HG03565 (cell line): ENCODE measurements around the gene GRID1.

ENCODE experiments used
- ATAC-seq: cut with Tn5 transposase; IDR thresholded peaks from one replicate; pipeline ENCODE4 v1.9.1; 2021; ENCODE audit warnings: mild to moderate bottlenecking, moderate library complexity; ENCODE audit not compliant: unreplicated experiment

Gene GRID1

GRCh38 chr10:85615556-85615955, 751.0 kb downstream of the GRID1 start:
- no peak for ATAC-seq

- ATAC-seq: no peak
Observed at GRCh38 chr10:85614981-85615380, 751.6 kb downstream of the GRID1 start.

- no peak for ATAC-seq
Observed at GRCh38 chr10:85614566-85614965, 752.0 kb downstream of the GRID1 start.

DNA sequence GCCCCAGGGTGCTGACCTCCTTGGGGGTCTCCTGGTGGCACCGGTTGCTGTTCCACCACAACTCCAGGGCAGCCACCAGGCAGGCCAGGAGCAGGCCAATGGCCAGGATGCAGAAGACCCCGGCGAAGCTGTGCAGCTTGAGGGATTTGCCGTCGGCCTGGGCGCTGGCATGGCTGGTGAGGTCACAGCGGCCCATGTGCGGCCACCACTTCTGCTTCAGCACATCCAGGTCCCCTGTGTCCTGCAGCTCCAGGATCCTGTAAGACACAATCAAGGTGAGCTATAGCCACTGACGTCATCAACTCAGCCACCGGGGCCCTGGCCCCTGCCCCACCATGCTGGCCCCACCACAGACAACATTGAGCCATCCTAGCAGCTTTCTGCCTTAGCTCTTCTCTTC, 753.2 kb downstream of the GRID1 start:
- ATAC-seq: no peak

- peak; percentile 34 for ATAC-seq
Observed at GRCh38 chr10:85612833-85613232, 753.8 kb downstream of the GRID1 start.

GRCh38 chr10:85612378-85612775, 754.2 kb downstream of the GRID1 start:
- peak; percentile 93 for ATAC-seq

- ATAC-seq: no peak
Observed at GRCh38 chr10:85611746-85612377, 754.7 kb downstream of the GRID1 start.

- no peak for ATAC-seq
Observed at GRCh38 chr10:85611093-85611740, 755.4 kb downstream of the GRID1 start.

GRCh38 chr10:85610381-85611092, 756.1 kb downstream of the GRID1 start:
- ATAC-seq: no peak

- ATAC-seq: no peak
Observed at GRCh38 chr10:85609509-85609908, 757.1 kb downstream of the GRID1 start.

GRCh38 chr10:85608706-85609105, 757.9 kb downstream of the GRID1 start:
- no peak for ATAC-seq

DNA sequence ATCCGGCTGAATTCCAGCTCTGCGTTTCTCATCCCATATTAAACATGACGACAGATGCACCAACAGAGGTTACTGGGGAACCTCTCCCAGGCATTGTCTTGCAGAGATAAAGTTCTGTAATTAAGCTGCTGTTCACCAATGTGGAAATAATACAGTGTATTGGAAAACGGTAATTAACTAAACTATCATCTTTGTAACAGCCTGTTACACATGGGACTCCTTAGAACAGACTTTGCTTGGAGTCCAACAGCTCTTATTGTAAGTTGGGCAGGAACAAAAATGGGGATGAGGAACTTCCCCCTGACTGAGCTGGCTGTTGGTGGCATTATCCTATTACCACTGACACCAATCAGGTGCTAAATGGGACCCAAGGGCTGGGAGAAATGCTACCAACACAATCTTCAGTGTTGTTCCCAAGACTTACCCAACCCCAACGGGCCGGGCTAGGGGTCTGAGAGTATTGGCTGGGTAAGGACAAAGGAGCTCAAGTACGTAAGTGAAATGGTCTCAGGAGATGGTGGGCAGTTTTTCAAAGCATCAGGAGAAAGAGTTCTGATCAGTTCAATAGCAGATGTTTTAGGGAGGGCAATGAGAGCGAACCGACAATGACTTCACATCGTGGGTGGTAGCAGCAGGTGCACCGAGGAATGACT, 759.4 kb downstream of the GRID1 start:
- no peak for ATAC-seq

DNA sequence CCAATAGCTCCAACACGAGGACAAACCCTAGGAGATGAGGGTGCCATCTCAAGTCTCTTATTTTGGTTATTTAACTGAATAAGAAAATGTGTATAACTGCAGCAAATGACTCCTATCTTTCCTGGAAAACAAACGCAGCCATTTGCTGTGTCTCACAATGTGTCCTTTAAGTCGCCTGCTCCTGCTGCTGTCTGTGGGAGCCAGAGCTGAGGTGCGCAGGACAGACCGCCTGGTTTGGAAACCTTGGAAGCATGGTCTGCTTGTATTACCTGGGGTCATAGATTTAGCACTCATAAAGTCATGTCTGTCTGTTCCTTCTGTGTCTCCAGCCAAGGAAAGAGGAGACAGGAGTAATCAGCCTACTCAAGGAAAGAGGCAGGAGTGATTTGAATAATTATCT, 760.2 kb downstream of the GRID1 start:
- ATAC-seq: no peak

GRCh38 chr10:85604884-85605283, 761.7 kb downstream of the GRID1 start:
- ATAC-seq: no peak

DNA sequence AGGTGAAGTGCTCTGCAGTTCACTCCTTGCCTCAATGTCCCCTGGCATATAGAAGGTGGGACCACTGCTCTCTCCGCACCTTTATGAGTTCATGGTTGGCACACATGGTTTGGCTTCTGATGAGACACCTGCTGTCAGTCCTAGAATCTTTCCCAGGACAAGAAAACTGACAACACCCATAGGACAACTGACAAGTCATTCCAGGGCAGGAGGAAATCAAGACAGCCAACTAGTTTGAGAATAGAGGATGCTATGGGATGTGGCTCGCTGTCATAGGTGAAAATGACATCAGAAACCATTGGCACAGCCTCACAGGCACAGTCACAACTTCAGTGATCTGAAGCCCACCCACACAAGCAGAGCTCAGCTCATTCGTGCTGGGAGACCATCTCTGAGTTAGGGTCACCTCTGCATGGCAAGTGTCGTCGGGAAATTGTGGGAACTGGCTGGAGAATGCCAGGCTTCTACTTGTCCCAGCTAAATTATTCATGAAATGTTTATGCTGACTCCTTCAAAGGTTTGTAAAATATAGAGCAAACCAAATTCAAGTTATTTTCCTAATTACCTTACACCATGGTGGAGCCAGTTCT, 762.4 kb downstream of the GRID1 start:
- no peak for ATAC-seq

GRCh38 chr10:85603151-85603940, 763.2 kb downstream of the GRID1 start:
- ATAC-seq: no peak

DNA sequence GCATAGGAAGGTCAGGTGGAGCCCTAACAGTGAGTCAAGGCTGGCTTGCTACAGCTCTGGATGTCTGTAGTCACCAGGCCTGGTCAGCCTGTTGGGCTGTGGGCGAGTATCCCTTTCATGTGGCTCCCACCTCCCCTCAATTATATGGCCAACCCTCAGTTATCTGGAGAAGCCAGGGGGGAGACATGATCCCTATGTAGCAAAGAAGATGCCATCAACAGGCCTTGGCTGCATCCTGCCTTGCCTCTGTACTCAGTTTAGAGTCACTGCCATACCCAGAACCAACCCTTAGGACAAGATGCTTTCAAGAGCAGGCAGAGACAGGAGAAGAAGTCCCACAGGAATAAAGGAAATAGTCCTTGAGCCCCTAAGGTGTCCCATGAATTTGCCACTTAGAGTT, 763.9 kb downstream of the GRID1 start:
- no peak for ATAC-seq

GRCh38 chr10:85602306-85602705, 764.3 kb downstream of the GRID1 start:
- no peak for ATAC-seq

DNA sequence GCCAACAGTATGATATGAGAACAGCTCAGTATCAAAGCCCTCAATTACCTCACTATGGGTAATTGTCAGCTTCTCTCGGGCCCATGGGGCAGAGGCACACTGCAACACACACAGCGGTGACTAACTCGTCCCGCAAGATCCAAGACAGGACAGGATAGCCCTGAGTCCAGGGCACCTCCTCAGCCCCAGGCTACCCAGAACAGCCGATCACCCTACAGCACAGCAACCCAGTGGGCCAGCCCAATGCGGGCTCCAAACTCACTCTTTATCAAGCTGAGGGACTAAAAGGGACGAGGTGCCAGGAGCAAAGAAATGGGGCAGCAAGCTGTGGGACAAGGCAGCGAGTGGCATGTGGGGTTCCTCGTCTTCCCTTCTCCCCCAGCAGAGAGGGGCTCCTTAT, 765.1 kb downstream of the GRID1 start:
- ATAC-seq: no peak

DNA sequence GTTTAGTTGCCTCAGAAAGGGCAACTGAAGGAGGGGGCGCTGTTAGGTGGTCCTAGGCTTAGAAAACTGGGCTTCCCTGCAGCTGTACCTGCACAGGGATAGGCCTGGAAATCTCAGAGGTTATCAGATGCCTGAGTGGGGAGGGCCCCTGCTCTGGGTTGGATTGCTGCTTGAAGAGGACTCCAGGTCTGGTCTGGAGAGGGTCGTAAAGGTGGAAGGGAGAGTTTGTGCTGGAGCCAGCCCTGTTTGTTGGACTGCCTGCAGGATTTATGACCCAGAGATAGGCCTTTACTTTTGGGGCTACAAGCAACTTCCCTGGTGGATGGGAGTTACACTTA, 765.9 kb downstream of the GRID1 start:
- no peak for ATAC-seq
